ENCODE results near the gene AUTS2.

- no peak for TF ChIP-seq CTCF (IDR thresholded peaks at IDR 0.05)
- TF ChIP-seq, protein P1, sequence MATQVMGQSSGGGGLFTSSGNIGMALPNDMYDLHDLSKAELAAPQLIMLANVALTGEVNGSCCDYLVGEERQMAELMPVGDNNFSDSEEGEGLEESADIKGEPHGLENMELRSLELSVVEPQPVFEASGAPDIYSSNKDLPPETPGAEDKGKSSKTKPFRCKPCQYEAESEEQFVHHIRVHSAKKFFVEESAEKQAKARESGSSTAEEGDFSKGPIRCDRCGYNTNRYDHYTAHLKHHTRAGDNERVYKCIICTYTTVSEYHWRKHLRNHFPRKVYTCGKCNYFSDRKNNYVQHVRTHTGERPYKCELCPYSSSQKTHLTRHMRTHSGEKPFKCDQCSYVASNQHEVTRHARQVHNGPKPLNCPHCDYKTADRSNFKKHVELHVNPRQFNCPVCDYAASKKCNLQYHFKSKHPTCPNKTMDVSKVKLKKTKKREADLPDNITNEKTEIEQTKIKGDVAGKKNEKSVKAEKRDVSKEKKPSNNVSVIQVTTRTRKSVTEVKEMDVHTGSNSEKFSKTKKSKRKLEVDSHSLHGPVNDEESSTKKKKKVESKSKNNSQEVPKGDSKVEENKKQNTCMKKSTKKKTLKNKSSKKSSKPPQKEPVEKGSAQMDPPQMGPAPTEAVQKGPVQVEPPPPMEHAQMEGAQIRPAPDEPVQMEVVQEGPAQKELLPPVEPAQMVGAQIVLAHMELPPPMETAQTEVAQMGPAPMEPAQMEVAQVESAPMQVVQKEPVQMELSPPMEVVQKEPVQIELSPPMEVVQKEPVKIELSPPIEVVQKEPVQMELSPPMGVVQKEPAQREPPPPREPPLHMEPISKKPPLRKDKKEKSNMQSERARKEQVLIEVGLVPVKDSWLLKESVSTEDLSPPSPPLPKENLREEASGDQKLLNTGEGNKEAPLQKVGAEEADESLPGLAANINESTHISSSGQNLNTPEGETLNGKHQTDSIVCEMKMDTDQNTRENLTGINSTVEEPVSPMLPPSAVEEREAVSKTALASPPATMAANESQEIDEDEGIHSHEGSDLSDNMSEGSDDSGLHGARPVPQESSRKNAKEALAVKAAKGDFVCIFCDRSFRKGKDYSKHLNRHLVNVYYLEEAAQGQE (IDR thresholded peaks at IDR 0.05; ENCODE audit: insufficient read depth in 1 of 2, low read depth in 2 of 2, low read length in 1 of 2): no peak
Measured at GRCh38 chr7:70646536-70647248, 1048.4 kb downstream of the AUTS2 start.

Data from Panc1 (cell line).